Chondrocyte (in vitro differentiated cells): ENCODE results near the gene INSC. TPM values are rescaled to one million over a fixed set of nuclear protein-coding genes. Genes with fewer than 3 reads are reported as not detected.

ENCODE experiments used
- DNase-seq: peaks from one replicate; pipeline ENCODE4 v3.0.0; 2021; ENCODE audit warnings: mixed read lengths, low spot score
- H3K27ac Mint-ChIP-seq: one replicate; pipeline ENCODE4 v1.8.0; 2021; ENCODE audit warnings: mild to moderate bottlenecking, moderate library complexity, mixed read lengths; ENCODE audit not compliant: unreplicated experiment
- H3K27me3 Mint-ChIP-seq: 2 replicates; pipeline ENCODE4 v1.8.0; 2021; ENCODE audit warnings: low read depth, mixed read lengths
- H3K36me3 Mint-ChIP-seq: 2 replicates; pipeline ENCODE4 v1.8.0; 2021; ENCODE audit warnings: low read depth, mixed read lengths
- H3K4me1 Mint-ChIP-seq: 2 replicates; pipeline ENCODE4 v1.8.0; 2021; ENCODE audit warnings: low read depth, mild to moderate bottlenecking, mixed read lengths
- H3K4me3 Mint-ChIP-seq: one replicate; pipeline ENCODE4 v1.8.0; 2021; ENCODE audit warnings: mild to moderate bottlenecking, moderate library complexity, mixed read lengths; ENCODE audit not compliant: unreplicated experiment
- H3K9me3 Mint-ChIP-seq: 2 replicates; pipeline ENCODE4 v1.8.0; 2021; ENCODE audit warnings: low read depth, mixed read lengths
- total RNA-seq: library from RNA; stranded (reverse); gene quantifications from 3 replicates; pipeline ENCODE4 v1.2.1, GENCODE V29; 2021
- TF ChIP-seq, protein P1 (sequence below): fragments of 200-600 bp; sonication (generic); IDR thresholded peaks from 2 replicates; pipeline ENCODE4 v1.5.0; 2021; ENCODE audit warnings: antibody characterized with exemption, mild to moderate bottlenecking, moderate library complexity

Gene INSC
- total RNA-seq, 1 donor from 2014 or later: not detected

DNA sequence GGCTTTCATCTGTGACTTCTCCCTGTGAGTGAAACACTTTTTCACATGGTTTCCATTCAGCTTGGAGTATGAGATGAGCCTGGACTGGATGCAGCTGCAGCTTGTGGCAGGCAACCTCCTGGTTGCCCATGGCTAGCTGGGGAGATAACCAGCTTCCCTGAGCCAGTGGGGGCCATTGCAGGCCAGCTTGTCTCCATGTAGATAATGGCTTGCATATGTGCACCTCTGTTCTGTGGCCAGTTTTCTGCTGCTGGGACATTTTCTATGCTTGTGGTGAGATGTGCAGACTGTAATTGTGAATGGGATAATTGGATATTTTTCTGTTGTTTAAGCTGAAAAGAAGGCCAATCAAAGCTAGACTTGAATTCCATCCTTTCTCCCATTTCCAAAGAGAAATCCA is 38.5 kb downstream of the INSC start:
- Mint-ChIP-seq H3K27me3 (no peaks in the 10 kb centered on the region), H3K9me3 (peaks cover 4% of the 10 kb centered on the region), H3K4me3 (no peak overlapping the region), H3K36me3 (no peaks in the 10 kb centered on the region), H3K27ac (no peak overlapping the region), H3K4me1 (peaks cover 4% of the 10 kb centered on the region)
- no peak for DNase-seq
- TF ChIP-seq, protein P1, sequence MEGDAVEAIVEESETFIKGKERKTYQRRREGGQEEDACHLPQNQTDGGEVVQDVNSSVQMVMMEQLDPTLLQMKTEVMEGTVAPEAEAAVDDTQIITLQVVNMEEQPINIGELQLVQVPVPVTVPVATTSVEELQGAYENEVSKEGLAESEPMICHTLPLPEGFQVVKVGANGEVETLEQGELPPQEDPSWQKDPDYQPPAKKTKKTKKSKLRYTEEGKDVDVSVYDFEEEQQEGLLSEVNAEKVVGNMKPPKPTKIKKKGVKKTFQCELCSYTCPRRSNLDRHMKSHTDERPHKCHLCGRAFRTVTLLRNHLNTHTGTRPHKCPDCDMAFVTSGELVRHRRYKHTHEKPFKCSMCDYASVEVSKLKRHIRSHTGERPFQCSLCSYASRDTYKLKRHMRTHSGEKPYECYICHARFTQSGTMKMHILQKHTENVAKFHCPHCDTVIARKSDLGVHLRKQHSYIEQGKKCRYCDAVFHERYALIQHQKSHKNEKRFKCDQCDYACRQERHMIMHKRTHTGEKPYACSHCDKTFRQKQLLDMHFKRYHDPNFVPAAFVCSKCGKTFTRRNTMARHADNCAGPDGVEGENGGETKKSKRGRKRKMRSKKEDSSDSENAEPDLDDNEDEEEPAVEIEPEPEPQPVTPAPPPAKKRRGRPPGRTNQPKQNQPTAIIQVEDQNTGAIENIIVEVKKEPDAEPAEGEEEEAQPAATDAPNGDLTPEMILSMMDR: no peak

DNA sequence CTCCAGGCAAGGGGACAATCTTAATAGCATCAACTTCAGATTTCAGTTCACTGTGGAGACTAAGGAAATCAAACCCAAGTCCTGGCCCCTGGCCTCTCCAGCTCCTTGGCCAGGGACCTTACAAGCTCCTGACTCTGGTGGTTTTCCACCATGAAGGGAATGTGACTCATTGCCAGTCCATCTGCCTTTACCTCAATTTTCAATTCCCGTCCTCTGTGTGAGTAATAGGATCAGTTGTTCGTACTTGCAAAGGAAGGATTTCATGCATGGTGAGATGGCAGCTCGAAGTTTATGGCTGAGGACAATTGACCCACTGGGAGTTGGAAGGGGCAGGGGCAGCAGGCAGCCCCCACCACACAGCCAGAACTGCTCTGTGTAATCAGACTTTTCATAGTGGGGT is 42.5 kb downstream of the INSC start:
- TF ChIP-seq, protein P1: no peak
- no peaks in the 10 kb centered on the region for H3K27me3 Mint-ChIP-seq
- H3K27ac Mint-ChIP-seq: no peak overlapping the region
- peaks cover 7% of the 10 kb centered on the region for H3K4me1 Mint-ChIP-seq
- H3K9me3 Mint-ChIP-seq: peaks cover 4% of the 10 kb centered on the region
- no peak for DNase-seq
- no peaks in the 10 kb centered on the region for H3K36me3 Mint-ChIP-seq
- H3K4me3 Mint-ChIP-seq: no peak overlapping the region

DNA sequence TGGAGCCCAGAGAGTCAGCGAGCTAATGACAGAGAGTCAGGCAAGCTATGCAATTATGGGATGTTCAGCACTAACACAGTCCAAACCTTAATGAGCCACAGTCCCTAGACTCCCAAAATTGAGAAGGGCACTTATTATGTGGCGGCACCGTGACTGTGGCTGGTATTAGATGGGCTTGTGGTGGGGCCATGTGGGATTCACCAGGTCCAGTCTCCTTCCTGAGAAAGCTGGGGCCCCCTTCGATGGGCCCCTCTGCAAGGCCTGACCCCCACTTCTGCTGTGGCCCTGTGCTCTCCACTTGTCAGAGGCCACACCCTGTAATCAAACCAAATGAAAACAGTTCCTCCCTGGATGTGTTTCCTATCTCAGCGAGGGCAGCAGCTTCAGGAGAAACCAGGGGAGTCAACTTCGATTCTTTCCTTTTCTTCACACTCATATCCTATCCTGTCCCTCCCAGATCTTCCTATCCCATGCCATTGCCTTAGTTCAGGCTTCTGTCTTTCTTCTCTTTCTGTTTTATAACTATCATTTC is 42.9 kb downstream of the INSC start:
- DNase-seq: no peak
- no peak overlapping the region for H3K27ac Mint-ChIP-seq
- peaks cover 7% of the 10 kb centered on the region for H3K4me1 Mint-ChIP-seq
- no peaks in the 10 kb centered on the region for H3K36me3 Mint-ChIP-seq
- peaks cover under 1% of the 10 kb centered on the region for H3K9me3 Mint-ChIP-seq
- TF ChIP-seq, protein P1: no peak
- no peaks in the 10 kb centered on the region for H3K27me3 Mint-ChIP-seq
- H3K4me3 Mint-ChIP-seq: no peak overlapping the region

DNA sequence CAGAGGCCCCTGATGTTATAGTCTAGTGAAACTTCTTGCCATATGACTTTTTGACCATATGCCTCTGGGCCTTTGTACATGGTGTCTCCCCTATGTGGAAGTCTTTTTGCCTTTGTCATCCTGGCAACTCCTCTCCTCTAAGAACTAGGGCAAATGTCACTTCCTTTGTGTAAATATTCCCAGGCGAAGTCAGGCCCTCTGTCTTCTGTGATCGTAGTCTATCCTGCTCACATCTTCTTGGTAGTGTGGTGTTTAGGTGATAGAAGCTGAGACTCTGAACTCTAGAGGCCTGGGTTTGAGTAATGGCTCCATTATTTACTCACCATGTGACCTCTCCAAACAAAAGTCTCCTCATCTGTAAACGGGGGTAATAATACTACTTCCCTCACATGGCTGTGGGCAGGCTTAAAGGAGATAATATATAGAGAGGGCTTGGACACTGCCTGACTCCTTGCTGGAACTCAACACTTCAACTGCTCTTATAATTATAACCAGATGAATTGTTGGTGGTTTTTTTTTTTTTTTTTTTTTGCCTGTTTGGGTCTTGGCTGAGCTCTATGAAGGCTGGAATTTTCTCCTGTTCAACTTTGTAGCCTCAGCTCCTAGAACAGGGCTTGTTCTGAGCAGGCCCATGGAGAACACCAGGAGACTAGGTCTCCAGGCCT is 43.8 kb downstream of the INSC start:
- H3K27ac Mint-ChIP-seq: no peak overlapping the region
- H3K27me3 Mint-ChIP-seq: no peaks in the 10 kb centered on the region
- peaks cover 7% of the 10 kb centered on the region for H3K4me1 Mint-ChIP-seq
- TF ChIP-seq, protein P1: no peak
- H3K9me3 Mint-ChIP-seq: peaks cover 6% of the 10 kb centered on the region
- no peak for DNase-seq
- H3K4me3 Mint-ChIP-seq: no peak overlapping the region
- no peaks in the 10 kb centered on the region for H3K36me3 Mint-ChIP-seq

DNA sequence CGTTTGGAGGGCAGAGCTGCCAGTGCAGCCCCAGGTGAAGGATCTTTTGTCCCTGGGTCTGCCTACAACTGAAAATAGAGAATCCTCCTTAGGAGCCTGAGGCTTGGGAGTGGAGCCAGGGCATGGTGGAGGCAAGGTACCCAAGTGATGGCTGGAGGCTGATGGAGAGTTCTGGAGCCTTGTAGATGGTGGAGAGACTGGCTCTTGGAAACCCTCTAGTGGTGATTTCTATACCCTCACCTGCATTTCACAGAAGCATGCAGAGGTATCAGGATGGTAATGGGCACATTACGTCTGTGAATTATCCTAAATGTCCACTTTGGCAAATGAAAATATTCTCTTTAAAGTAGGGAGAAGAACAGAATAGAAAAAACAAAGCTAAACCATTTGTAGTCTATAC is 44.4 kb downstream of the INSC start:
- H3K9me3 Mint-ChIP-seq: peaks cover 6% of the 10 kb centered on the region
- peaks cover 7% of the 10 kb centered on the region for H3K4me1 Mint-ChIP-seq
- no peak overlapping the region for H3K27ac Mint-ChIP-seq
- no peaks in the 10 kb centered on the region for H3K27me3 Mint-ChIP-seq
- H3K36me3 Mint-ChIP-seq: no peaks in the 10 kb centered on the region
- TF ChIP-seq, protein P1: peak; percentile 66
- no peak for DNase-seq
- H3K4me3 Mint-ChIP-seq: no peak overlapping the region
